Cardiac septum (tissue), 1 donor: ENCODE measurements around the gene CGREF1. TPM values are rescaled to one million over a fixed set of nuclear protein-coding genes. Genes with fewer than 3 reads are reported as not detected.

Experiments used
- DNase-seq: peaks from one replicate; pipeline ENCODE4 v3.0.0-alpha.2; 2020; ENCODE audit warnings: low spot score
- intact Hi-C: fragments of 100-400 bp; cut with DNase I; formaldehyde crosslinking; loops from one replicate; pipeline ENCODE4 v1.14.0; 2022
- total RNA-seq: library from RNA; stranded (reverse); fragmentation: NEBNext Ultra II Directional; extraction: Animal tissue kit (Norgen Biotek cat#: 25700); gene quantifications from one replicate; pipeline ENCODE4 v1.2.1, GENCODE V29; 2021
- donor health status: DM: no; HTN: no; CAD: no.

The CGREF1 gene
- total RNA-seq, 1 donor from 2014 or later, result 0.48 TPM

DNA sequence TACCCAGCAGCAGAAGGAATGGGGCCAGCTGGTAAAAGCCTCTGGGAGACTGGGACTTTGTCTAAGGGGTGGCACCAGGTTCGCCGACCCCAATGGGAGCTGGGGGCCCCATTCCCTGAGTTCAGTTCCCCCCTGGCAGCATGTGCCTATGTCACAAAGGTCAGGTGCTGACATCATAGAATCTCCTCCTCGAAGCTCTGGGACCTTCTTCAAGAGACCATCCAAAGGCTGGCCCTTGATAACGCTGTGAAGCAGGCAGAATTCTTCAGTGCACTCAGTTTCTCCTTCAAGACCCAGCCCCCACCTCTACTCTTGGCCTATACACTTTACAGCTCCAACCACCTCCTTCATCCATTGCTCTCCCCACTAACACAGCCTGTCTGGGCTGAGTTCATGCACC lies 20.4 kb upstream of the CGREF1 start, which contains the start of gene PRR30:
Gene PRR30 (minus strand): TSS at position 101 of the 400 bp plus-strand sequence. CDS start 1,081 bp downstream, outside the sequence.
- DNase-seq, result no peak
- intact Hi-C loops, result no loop called here

DNA sequence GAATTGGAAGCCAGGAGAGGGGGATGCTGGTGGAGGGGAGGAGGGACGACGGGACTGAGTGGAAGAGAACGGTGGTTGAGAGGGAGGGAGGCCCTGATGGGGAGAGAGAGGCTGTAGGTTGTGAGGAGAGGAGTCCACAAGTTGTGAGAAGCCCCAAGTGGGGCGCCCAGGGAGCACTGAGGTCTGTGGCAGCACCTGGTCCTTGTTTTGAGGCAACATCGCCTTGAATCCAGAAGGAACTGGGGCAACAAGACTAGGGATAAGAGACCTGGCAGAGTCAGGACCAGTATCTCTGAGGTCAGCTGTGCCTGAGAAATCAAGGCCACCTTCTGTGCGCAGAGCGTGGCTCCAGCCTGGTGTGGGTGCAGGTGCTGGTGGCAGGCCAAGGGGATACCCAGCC lies 19.2 kb upstream of the CGREF1 start:
- DNase-seq, result no peak
- intact Hi-C loops, result no loop called here

DNA sequence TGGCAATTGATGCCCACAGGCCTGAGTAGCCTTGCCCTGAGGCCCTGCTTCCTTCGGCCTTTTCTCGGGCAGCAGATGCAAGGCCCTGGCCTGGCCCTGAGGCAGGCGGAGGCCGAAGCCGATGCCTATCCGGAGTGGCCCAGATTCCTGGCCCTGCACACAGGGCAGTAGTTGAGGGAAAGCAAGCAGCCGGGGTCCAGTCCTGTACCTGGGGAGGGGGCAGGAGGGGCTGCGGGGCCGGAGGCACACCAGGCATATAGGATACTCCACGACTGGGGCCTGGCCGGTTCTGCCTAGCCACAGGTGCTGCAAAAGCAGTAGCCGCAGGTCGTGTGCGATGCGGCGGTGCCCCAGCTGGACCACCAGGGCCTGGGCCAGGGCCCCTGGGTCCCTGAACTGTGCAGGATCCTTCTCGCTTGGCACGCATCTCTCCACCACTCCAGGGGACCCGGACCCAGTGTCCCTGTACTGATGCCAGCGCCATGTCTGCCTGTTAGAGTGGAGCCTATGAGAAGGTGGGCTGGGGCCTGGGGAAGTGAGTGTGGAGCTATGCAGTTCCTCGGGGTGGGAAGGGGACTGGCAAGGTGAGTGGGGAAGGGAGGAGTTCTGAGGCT lies 18.5 kb upstream of the CGREF1 start:
- DNase-seq, result no peak
- intact Hi-C loops, result no loop called here

DNA sequence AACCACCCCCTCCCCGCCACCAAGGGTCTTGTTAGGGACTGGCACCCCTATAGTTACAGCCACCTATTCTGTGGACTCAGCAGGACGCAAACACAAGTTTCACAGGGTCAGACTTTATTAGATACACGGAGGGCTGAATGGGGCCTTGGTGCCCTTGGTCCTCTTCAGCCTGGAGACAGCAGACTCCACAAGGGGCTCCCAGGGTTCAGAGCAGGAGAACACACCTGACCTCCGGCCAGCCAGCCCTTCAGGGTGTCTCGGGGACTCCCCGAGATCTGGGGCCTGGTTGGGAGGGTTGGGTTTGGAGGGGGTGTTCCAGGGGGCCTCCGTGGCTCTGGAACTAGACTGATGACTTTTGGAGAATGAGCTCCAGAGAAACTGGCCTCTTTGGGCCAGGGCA lies 17.8 kb upstream of the CGREF1 start:
- intact Hi-C loops, result no loop called here
- DNase-seq, result no peak

DNA sequence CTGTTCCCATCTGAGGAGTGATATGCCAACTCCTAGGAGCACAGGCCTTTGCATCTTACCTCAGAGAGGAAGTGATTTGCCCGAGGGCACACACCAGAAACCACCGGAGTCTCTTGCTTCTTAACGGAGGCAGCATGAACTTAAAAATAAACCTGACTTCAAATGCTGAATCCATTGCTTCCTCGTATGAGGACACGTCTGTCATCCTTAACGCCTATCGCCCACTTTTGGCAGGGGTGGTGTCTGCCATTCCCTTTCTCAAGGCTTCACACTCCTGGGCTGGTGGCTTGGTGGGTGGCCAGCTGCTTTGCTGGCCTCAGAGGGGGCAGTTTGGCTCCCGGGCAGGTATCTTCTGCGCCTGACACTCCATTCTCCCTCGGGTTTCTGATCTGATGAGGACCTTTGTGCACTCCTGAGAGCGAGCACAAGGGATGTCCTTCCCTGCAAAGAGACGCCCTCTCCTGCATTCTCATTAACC lies 16.6 kb upstream of the CGREF1 start:
- no peak for DNase-seq
- intact Hi-C loops, result loop anchor here (2.0 kb wide), 1 partner anchor 77 kb away; the partner anchor contains the start of genes ATRAID and SLC5A6

DNA sequence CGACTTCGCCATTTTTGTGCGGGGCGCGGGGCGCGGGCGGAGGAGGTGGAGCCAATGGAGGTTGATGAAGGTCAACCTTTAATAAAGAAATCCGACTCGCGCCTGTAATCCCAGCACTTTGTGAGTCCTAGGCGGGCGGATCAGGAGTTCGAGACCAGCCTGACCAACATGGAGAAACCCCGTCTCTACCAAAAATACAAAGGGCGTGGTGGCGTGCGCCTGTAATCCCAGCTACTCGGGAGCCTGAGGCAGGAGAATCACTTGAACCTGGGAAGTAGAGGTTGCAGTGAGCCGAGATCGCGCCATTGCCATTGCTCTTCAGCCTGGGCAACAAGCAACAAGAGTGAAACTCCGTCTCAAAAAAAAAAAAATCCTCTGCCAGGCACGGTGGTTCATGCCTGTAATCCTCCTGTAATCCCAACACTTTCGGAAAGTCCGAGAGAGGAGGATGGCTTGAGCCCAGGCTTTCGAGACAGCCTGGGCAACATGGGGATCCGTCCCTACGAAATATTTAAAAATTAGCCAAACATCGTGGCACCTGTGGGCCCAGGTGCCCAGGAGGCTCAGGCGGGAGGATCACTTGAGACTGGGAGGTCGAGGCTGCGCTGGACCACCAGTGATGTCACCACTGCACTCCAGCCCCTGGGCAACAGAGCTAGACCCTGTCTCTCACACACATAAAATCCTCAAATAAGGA lies 16.0 kb upstream of the CGREF1 start:
- DNase-seq, result no peak
- intact Hi-C loops, result loop anchor here (2.0 kb wide), 1 partner anchor 78 kb away; the partner anchor contains the start of genes ATRAID and SLC5A6

DNA sequence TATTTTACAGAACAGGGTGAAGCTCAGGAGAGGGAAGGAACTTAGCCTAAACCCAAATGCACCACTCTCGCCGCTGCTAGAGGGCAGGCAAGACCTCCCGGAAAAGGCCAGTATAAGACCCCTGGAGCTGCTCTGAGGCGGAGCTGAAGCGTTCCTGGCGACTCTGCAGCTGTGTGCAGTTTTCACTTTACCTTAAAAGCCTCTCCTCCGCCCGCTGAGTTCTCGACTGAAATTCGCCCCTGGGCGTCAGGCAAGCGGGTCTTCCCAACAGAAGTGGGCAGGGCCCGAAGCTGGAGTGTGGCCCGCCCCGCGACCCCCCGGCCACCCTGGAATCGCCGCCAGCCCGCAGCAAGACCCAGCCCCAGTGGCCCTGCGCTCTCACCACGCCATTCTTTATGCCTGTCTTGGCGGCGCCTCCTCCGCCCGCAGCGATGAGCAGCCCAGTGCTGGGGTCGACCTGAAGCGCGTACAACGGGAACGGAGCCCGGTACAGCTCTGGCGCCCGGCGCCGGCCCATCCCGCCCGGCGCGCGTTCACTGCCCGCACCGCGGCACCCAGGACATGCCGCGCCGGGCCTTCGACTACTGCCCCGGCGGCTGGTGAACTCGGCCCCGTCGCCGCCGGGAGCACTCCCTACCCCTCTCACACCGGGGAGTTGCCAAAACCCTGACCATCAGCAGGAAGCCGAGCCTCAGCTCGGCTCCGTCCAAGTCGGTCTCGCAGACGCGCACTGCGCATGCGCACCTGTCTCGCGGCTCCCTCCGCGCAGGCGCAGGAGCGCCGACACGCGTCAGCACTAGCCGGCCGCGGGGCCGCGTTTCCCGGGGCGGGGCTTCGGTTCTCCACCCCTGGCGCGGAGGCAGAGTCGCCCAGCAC lies 15.2 kb upstream of the CGREF1 start, which contains the start of gene PREB:
Gene PREB (minus strand): TSS at position 732 of the 876 bp plus-strand sequence. CDS start 215 bp downstream, at position 517.
- peak; percentile 98 for DNase-seq
- intact Hi-C loops, result loop anchor here (2.0 kb wide), 1 partner anchor 79 kb away; the partner anchor contains the start of genes ATRAID and SLC5A6

DNA sequence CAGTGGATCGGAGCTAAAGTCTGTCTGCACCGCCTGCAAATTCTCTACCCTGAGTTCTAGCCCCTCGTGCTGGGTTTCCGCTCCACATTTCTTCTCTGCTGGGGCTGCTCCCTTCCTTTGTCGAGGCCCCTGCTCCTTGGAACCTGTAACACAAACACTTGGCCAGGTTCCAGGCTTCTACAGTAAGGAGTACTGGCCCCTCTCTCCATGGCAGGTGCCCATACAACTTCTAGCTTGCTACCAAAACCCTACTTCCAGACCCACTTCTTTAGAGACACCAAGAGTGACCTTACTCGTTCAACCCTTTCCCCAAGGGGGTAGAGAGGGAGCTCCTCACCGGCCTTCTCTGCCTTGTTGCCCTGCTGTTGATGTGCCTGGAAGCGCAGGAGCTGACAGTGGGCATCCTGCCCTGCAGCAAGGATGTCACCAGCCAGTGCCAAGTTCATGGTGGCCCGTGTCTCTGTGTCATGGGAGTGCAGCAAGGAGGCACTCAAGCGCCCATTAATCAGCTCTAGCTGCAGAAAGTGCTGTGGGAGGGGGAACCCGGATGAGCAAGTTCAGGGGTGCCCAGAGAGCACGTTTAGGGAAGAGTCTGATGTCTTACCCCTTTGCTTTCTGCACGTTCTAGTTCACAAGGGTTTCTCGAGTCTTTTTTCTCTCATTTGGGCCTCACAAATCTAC lies 14.4 kb upstream of the CGREF1 start:
- intact Hi-C loops, result no loop called here
- no peak for DNase-seq

DNA sequence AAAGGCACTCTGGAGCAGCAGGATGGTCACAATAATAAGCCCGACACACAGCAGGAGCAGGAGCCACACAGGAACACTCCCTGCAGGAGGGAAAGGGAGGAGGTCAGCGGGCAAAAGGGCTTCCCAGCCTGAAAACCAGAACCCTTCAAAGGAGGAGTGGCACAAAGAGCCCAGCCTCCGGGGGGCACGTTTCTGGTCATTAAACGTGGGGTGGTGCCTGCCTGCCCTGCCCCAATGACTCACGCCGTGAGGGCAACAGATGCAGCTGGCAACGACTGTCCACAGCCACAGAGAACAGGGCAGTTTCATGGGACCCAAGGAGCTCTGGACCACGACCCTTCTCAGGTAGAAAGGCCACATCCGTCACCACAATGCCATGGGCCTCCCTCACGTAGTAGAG lies 12.5 kb upstream of the CGREF1 start:
- intact Hi-C loops, result no loop called here
- no peak for DNase-seq

DNA sequence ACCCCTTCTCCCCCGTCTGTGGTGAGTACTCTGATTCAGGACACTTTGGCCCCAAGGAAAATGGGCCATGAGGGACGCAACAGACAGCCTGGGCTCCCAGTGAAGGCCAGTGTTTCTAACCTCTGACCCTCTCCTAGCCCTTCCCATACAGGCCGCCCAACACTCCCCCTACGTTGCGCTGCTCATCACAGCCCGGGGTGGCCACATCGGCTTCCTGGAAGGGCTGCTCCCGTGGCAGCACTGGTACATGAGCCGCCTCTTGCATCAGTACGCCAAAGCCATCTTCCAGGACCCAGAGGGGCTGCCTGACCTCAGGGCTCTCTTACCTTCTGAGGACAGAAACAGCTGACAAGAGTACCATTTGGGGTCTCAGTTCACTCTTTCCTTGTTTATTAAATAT lies 11.5 kb upstream of the CGREF1 start:
- DNase-seq, result no peak
- intact Hi-C loops, result no loop called here

DNA sequence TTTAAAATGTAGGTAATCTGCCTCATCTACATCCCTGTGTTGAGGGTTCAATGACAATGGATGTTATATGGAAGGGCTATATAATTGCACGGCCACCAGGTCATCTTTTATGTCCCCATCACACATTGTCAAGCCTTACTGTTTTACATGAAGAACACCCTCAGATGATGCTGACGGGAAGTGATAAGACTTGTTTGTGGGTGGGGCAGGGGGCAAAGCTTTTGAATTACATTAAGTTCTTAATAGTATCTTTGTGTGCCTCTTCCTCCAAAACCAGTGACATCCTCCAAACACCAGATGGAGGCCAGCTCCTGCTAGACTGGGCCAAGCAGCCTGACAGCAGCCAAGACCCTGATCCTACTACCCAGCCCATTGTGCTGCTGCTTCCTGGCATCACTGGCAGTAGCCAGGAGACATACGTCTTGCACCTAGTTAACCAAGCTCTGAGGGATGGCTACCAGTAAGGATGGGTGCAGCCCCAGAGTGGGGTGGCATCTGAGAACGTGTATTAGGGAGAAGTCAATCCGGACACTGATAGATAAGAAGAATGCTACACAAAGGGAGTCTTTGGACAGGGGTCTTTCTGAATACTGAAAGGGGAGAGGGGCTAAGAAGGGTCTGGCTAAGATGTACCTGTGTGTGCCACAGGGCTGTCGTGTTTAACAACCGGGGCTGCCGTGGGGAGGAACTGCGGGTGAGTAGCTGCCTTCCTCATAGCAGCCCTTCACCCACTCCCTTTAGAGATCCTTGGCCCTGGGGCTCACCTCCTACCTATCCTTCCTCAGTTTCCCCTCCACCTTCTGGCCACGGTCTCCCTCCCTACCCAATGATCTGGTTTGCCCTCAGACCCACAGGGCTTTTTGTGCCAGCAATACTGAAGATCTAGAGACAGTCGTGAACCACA lies 10.0 kb upstream of the CGREF1 start:
- intact Hi-C loops, result no loop called here
- DNase-seq, result no peak

DNA sequence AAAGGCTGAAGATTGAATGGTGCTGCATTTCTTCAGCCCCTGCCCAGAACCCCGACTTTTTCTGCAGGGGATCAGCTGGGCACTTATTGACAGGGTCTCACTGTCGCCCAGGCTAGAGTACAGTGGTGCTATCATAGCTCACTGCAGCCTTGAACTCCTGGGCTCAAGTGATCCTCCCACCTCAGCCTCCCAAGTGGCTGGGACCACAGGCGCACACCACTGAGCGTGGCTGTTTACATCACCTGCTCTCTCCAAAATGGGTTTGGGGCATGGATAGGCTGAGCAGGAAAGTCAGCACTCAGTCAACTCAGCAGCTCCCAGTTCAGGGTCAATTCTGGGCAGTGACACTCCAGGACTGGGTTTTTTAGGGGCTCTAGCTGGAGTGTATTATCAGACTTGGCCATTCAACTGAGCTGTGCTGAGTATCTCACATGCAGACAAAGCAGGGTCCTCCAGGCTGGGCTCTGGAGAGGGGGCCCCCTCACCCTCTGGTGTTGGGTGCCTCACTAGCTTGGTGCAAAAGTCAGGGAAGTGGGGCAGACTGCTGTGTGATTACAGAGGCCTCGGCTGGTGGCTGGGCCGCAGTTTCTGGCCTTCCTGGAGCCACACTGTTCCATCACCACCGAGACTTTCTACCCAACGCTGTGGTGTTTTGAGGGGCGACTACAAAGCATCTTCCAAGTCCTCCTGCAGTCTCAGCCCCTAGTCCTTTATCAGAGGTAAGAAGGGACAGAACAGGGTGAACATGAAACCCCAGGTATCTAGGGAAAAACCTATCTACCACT lies 9.1 kb upstream of the CGREF1 start:
- no peak for DNase-seq
- intact Hi-C loops, result no loop called here

DNA sequence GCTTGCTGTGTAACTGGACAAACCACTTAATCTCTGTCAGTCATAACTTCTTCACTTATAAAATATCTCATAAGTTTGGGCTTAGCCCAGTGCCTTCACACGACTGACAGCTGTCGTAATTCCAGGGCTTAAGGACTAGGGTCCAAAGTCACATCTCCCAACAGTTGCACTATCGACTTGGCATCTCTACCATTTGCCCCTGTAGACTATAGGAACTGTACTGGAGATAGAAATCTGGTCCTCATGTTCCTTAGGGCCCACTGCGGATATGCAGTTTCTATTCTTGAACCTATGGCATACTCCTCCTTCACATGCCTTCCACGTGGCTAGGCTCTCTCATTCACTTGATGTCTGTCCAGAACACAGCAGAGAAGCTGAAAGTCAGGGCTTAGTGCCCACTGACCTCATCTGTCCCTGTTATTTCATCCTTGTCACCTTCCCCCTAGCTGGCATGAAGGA lies 7.4 kb upstream of the CGREF1 start:
- no peak for DNase-seq
- intact Hi-C loops, result no loop called here

DNA sequence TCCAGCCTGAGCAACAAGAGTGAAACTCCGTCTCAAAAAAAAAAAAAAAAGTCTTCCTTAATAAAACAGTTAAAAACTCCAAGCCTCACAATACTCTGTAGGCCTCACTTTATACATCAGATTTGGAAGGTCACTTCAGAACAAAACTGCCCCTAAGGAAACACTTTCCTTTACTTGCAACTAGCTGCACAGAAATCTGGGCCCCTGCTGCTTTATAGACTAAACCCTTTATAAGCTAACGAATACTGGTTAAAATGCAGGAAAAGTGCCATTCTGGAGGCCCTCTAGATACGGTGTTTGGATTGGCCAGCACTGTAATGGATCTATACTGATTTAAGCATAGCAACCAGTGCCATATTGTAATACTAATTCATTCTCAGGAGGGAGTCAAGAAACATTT lies 6.2 kb upstream of the CGREF1 start:
- intact Hi-C loops, result no loop called here
- DNase-seq, result no peak

DNA sequence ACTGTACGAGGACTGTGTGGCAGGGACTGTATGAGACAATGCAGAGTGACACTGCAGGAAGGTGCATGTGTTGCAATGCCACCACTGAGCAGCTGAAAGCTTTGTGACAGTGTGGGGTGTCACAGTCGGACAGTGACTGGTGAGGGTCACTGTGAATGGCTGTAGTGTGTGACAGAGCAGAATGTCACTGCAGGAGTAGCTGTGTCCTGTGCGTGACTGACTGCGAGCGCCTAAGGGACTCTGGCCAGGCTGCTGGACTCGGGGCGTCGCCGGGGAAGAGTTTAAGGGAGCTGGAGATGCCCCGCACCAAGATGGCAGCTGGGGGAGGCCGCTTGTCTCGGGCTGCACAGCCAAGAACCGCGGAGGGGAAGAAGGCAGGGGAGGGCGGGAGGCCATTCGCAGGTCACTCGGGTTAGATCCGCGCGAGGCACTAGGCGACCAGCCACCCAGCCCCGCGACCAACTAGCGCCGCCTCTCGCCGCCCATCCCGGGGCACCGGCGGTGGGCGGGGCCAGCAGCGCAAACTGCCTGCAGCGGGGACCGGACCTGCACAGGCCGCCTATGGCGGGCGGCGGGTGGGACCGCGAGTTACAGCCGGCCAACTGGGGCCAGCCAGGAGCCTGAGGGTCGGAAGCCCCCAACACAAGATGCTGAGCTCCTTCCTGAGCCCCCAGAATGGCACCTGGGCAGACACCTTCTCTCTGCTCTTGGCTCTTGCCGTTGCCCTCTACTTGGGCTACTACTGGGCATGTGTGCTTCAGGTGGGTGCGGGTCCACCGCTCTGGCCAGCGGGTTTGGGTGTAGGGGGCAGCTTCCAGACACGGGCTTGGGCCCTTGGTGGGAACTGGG lies 4.6 kb upstream of the CGREF1 start, which contains the start of gene ABHD1:
Gene ABHD1 (plus strand): TSS at position 514 of the 849 bp plus-strand sequence. CDS start 134 bp downstream, at position 648.
- intact Hi-C loops, result no loop called here
- DNase-seq, result peak; percentile 90

DNA sequence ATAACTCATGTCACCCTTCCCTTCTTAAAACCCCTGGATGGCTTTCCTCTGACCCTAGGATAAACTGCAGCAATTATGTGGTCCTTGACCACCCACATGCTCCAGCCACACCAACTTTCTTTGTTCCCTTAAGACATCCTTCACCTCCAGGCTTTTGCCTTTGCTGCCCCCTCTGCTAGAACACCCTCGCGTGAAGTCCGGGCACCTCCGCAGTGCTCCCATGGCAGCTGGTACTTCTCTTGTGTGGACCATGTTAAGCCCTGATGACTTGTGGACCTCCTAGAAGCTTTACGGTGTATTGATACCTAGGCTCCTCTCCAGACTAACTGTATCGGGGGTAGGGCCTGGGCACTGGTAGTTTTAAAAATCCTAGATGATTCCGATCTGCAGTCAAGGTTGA lies 3.9 kb upstream of the CGREF1 start:
- no peak for DNase-seq
- intact Hi-C loops, result no loop called here

DNA sequence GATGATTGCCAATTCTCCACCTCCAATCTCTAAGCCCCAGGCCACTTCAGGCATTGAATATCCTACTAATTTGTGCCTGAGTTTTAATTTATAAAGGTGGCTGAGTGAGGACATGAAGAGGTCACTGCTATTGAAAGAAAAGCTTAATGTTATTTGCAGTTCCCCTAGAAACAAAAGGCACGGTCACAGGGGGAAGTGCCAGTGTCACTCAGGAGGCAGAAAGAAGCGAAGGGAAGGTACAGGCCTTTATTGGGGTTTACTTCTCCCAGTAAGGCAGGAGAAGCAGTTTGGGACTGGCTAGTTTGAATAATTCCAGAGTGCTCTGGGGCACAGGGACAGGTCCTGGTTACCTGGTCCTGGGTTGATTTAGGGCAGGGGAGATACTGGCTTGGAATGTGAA lies 3.0 kb upstream of the CGREF1 start:
- intact Hi-C loops, result no loop called here
- no peak for DNase-seq
